Progenitor cell of endocrine pancreas (in vitro differentiated cells): Measurements from ENCODE around the gene PRELP. TPM values are rescaled to one million over a fixed set of nuclear protein-coding genes. Genes with fewer than 3 reads are reported as not detected.

Experiments used
- DNase-seq: peaks from one replicate; pipeline ENCODE4 v3.0.0; 2021; ENCODE audit warnings: low spot score; ENCODE audit not compliant: unreplicated experiment
- H3K27ac Mint-ChIP-seq: 2 replicates; pipeline ENCODE4 v1.8.0; 2021; ENCODE audit warnings: mild to moderate bottlenecking, moderate library complexity, mixed read lengths
- H3K27me3 Mint-ChIP-seq: 2 replicates; pipeline ENCODE4 v1.8.0; 2021; ENCODE audit warnings: mixed read lengths
- H3K36me3 Mint-ChIP-seq: 2 replicates; pipeline ENCODE4 v1.8.0; 2022; ENCODE audit warnings: mixed read lengths; ENCODE audit not compliant: insufficient read depth
- H3K4me1 Mint-ChIP-seq: 2 replicates; pipeline ENCODE4 v1.8.0; 2021; ENCODE audit warnings: low read depth, mixed read lengths
- H3K4me3 Mint-ChIP-seq: 2 replicates; pipeline ENCODE4 v1.8.0; 2021; ENCODE audit warnings: low read depth, mild to moderate bottlenecking, moderate library complexity, mixed read lengths
- H3K9me3 Mint-ChIP-seq: 2 replicates; pipeline ENCODE4 v1.8.0; 2021; ENCODE audit warnings: low read depth, mixed read lengths
- CTCF ChIP-seq: fragments of 200-600 bp; sonication (generic); IDR thresholded peaks from one replicate; pipeline ENCODE4 v1.5.0; 2021; ENCODE audit warnings: antibody characterized with exemption, mild to moderate bottlenecking; ENCODE audit not compliant: unreplicated experiment
- total RNA-seq: library from RNA; stranded (reverse); gene quantifications from 2 replicates; pipeline ENCODE4 v1.2.1, GENCODE V29; 2021

PRELP gene
- total RNA-seq, 1 donor from 2014 or later = 0.14 TPM

GRCh38 chr1:203450001-203450400, 25.6 kb upstream of the PRELP start:
- Mint-ChIP-seq H3K27ac (no peak overlapping the region), H3K36me3 (no peaks in the 10 kb centered on the region), H3K4me3 (no peak overlapping the region), H3K27me3 (peaks cover 28% of the 10 kb centered on the region), H3K9me3 (peaks cover 2% of the 10 kb centered on the region), H3K4me1 (peaks cover 13% of the 10 kb centered on the region)
- DNase-seq = no peak
- TF ChIP-seq CTCF = no peak

DNA sequence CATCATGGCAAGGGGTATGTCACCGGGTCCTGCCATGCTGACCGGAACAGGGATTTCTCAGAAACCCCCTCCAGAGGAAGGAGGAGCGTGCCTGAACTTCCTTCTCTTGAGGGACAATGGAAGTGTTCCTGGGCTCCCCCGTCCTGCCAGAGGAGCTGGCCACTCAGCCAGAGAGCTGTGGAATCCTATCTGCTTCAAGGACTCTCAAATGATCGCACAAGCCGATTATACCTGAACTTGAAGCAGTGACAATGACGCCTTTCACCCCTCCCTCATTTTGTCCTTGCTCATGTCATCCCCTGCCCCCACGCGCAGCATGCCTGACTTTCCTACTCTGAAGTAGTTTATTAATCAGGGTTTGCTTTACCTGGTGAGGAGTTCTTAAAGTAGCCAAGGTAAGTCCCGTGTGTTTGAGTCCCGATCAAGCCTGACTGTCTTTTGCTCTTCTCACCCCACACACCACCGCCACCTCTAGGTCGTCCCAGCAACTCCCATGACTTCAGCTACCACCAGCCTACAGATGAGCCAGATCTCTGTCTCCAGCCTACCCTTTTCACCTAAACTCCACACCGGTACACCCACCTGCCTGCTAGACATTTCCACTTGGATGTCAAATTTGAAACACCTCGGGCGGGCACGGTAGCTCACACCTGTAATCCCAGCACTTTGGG, 25.0 kb upstream of the PRELP start:
- no peak for DNase-seq
- peak; percentile 8 for TF ChIP-seq CTCF
- no peak overlapping the region for H3K27ac Mint-ChIP-seq

DNA sequence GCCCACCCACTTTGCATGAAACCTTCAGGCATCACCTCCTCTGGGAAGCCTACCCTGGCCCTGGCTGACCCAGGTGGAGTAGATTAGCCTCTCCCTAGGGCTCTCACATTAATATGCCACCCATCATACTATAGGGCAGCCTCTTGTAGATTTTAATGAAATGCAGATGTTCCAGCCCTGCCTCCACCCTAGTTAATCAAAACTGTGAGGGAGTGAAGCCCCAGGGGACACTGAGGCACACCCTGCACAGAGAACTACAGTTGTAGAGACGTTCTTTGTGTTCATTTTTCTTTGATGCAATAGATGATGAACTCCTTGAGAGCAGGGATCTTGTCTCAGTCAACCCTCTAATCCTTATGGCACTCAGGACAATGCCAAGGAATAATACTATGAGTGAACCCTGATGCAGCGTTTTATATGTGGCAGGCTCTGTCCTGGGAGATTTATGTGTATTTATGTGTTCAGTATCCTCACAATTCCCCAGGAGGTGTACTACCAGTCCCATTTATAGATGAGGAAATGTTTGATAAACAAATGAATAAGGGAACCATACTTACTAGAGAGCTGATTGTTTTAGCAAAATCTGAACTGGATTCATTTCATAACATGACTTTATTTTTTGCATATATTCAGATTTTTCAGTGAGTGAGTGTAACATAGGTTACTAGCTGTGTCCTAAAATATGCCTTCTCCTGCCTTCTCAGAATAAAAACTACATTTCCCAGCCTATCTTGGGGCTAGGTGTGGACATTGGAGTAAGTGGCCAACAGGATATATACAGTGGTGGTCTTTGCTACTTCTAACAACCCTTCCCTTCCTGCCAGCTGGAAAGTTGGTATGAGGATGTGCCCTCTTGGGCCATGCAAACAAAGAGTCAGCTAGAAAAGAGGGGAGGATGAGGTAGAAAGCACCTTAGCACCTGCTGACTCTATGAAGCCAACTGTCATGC, 23.5 kb upstream of the PRELP start:
- no peak for TF ChIP-seq CTCF
- Mint-ChIP-seq H3K36me3 (no peaks in the 10 kb centered on the region), H3K4me1 (peaks cover 13% of the 10 kb centered on the region), H3K9me3 (no peaks in the 10 kb centered on the region), H3K4me3 (no peak overlapping the region), H3K27ac (no peak overlapping the region), H3K27me3 (peaks cover 29% of the 10 kb centered on the region)
- DNase-seq = no peak

More for the DNA sequence above, 25.0 kb upstream of the PRELP start:
- peaks cover 27% of the 10 kb centered on the region for H3K27me3 Mint-ChIP-seq
- no peaks in the 10 kb centered on the region for H3K9me3 Mint-ChIP-seq
- peaks cover 13% of the 10 kb centered on the region for H3K4me1 Mint-ChIP-seq
- no peaks in the 10 kb centered on the region for H3K36me3 Mint-ChIP-seq
- no peak overlapping the region for H3K4me3 Mint-ChIP-seq

DNA sequence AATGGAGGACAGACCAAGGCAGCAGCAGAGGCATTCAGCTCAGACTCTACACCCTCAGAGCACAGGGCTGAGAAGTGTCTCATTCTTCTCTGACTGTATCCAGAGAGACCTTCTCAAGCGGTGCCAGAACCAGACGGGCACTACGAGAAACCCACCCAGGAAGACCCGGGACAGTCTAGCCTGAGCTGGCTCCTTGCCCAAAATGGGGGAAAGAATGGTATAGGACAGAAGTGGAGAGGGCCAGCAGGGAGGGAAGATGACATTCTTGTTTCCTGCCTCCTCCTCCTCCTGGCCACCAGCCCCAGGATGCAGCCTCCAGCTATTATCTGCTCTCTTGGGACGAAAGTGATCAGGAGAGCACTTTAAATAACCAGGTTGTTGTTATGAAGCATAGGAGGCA, 22.6 kb upstream of the PRELP start:
- H3K4me1 Mint-ChIP-seq = peaks cover 13% of the 10 kb centered on the region
- no peaks in the 10 kb centered on the region for H3K36me3 Mint-ChIP-seq
- H3K27me3 Mint-ChIP-seq = peaks cover 25% of the 10 kb centered on the region
- DNase-seq = no peak
- H3K4me3 Mint-ChIP-seq = no peak overlapping the region
- no peaks in the 10 kb centered on the region for H3K9me3 Mint-ChIP-seq
- H3K27ac Mint-ChIP-seq = no peak overlapping the region
- no peak for TF ChIP-seq CTCF

DNA sequence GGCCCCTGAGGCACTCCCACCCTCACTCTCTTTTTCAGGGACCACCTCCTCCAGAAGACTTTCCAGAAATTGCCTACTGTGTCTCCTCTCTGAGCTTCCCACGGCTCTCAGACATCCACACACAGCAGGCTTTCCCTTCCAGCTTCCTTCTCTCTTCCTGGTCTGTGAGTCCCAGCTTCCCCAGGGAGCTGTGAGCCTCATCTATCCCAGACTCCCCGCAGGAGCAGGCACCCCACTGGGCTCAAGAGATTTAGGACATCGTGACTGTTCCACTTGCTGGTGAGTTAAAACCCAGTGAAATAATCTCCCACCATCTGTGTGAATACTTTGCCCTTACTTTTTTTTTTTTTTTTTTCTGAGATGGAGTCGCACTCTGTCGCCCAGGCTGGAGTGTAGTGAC, 22.0 kb upstream of the PRELP start:
- Mint-ChIP-seq H3K27ac (no peak overlapping the region), H3K4me3 (no peak overlapping the region), H3K4me1 (peaks cover 8% of the 10 kb centered on the region), H3K9me3 (no peaks in the 10 kb centered on the region), H3K27me3 (peaks cover 25% of the 10 kb centered on the region), H3K36me3 (no peaks in the 10 kb centered on the region)
- no peak for TF ChIP-seq CTCF
- no peak for DNase-seq
